SK-N-SH (cell line): ENCODE data around the gene MAP4K4.

Experiments used
- CTCF ChIP-seq: fragments of 200-600 bp; sonication (generic); IDR thresholded peaks from 2 replicates; pipeline ENCODE4 v1.6.1; 2017; ENCODE audit warnings: antibody characterized with exemption, mild to moderate bottlenecking, moderate library complexity
- ELF1 ChIP-seq: IDR thresholded peaks from 2 replicates; pipeline ENCODE4 v1.4.0; 2012

DNA sequence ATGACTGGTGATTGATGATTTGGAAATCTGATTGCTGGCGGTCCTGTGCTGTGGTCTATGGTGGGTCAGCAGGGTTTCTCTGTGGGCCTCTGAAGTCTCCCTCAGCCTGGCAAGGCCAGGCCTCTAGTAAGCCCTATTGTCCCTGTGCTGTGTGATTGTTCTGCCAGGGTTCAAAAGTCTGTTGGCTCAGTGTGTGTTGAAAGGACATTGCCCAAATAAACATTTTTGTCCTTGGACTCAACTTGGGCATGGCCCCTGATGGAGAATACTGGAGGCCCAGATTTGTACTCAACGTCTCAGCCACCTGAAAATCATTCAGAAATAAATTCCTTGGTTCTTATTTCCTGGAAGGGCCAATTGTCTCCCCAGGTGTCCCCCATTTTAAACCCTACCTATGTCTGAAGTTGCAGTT, 74.4 kb downstream of the MAP4K4 start:
- TF ChIP-seq ELF1 (no peak), CTCF (no peak)
